ENCODE measurements around the gene C3AR1.
A peak's percentile ranks its signal among the peaks of the same experiment; 100 is the strongest.

GRCh38 chr12:8033153-8034044 lies 32.8 kb downstream of the C3AR1 start:
- TF ChIP-seq CTCF (IDR thresholded peaks at IDR 0.05) (no peak), POLR2A (IDR thresholded peaks at IDR 0.05) (peak; percentile 23 to 54), EP300 (IDR thresholded peaks at IDR 0.05) (no peak)
